HG03342 (cell line): ENCODE measurements around the gene FAM8A1.
"Not testable (repeated sequence)": the region's sequence is repeated elsewhere in the genome, so short reads cannot be mapped to it uniquely, and the experiment has no call there.

Experiments
- ATAC-seq: cut with Tn5 transposase; IDR thresholded peaks from one replicate; pipeline ENCODE4 v1.9.1; 2021; ENCODE audit warnings: mild to moderate bottlenecking, moderate library complexity; ENCODE audit not compliant: unreplicated experiment

FAM8A1 gene

DNA sequence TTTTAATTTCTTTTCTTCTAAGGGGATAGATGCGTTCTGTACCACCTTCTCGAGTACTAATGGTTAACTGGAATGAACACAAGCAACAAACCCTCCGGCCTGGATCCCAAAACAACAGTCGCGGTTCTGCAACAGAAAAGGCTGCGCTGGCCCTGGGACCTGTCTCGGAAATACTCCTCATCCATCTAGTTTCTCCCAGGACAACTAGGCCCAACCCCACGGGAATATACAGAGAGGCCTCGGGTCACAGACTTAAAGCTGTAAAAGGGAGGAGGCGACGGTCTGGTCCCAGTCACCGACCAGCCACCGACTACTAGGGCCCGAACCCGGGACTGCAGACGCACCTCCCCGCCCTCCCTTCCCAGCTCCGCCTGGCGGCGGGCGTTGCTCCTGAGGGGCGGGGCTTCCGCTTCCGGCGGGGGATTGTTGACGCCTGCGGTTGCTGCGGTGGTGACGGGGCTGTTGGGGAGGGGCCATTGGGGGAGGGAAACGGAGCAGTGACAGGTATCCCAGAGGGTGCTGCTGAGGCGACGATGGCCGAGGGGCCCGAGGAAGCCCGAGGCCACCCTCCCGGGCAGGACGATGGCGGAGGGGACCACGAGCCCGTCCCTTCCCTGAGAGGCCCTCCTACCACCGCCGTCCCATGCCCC is at the start of gene FAM8A1:
Gene FAM8A1, plus strand, starts transcription at position 426 of the 650 bp plus-strand sequence. Its CDS starts 108 bp downstream, at position 534.
- ATAC-seq, result peak; percentile 87

DNA sequence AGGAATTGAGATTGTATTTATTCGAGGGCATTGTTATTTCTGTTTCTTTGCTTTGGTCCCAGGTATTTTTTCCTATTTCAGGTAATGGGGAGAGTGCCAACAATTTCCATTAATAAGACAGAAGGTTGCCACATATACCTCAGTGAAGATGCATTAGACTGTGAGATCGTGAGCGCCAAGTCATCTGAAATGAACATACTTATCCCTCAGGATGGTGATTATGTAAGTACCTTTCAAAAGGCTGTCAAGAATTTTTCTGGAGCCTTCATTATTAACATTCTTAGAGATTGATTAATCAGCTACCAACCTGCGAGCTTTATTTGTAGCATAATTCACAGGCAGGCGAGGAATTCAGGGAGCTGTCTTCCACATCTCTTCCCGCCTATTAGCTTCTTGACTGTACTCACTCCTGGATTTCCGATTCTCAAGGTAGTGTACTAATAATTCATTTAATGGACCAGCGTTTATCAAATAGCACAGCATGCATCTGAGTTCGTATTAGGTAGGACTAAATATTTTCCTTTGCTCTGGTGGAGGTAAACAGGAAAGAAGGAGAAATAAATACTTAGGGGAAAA is 48.6 kb upstream of the FAM8A1 start:
- no peak for ATAC-seq

- no peak for ATAC-seq
These were observed 47.2 kb upstream of the FAM8A1 start for GRCh38 chr6:17552861-17553260.

DNA sequence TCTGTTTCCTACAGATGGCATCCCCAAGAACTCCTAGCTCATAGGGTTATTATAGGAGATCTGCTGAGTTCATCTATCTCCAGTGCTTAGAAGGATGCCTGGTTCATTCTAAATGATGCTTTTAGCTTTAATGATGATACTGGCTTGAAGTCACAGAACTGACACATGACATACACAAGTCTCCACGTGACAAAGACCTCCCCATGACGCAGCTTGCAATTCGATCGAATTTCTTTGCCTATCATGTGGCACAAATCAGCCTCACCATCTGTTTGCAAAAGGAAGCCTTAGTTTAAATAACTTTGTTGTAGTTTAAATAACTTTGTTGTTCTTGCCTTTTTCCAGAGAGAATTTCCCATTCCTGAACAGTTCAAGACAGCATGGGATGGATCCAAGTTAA is 44.1 kb upstream of the FAM8A1 start:
- ATAC-seq, result no peak

- no peak for ATAC-seq
These were observed 37.5 kb upstream of the FAM8A1 start for GRCh38 chr6:17562636-17563035.

DNA sequence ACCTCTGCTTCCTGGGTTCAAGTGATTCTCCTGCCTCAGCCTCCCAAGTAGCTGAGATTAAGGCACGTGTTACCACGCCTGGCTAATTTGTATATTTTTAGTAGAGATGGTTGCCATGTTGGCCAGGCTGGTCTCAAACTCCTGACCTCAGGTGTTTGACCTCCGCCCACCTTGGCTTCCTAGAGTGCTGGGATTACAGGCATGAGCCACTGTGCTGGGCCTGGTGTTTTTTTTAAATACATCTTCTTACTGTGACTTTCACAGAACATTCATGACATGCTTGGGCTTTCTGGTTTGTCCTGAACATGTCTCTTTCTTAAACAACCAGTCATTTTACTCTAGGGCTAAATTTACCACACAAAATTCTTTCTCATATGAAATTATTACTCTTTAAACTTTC is 34.7 kb upstream of the FAM8A1 start:
- ATAC-seq, result no peak

DNA sequence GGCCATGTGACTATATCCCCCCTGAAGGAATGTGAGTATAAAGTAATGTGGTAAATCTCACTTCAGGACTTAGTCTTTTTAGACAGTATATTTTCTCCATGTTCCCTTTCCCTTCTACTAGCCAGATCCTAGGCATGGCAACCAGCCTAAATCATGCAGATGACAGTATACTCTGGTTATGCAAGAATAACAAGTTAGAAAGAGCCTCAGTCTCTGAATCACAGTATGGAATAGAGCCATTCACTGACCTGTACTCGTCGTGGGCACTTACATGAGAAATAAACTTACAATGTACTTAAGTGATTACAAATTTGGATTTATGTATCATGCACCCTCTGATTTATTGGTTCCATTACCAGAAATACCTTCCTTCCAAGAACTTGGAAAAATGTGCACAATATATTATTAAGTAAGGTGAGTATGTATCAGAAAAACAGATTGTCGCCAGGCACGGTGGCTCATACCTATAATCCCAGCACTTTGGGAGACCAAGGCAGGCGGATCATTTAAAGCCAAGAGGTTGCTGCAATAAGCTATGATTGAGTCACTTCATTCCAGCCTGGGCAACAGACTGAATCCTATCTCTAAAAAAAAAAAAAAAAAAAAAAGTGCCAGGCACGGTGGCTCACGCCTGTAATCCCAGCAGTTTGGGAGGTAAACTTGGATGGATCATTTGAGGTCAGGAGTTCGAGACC is 25.1 kb upstream of the FAM8A1 start:
- no peak for ATAC-seq

DNA sequence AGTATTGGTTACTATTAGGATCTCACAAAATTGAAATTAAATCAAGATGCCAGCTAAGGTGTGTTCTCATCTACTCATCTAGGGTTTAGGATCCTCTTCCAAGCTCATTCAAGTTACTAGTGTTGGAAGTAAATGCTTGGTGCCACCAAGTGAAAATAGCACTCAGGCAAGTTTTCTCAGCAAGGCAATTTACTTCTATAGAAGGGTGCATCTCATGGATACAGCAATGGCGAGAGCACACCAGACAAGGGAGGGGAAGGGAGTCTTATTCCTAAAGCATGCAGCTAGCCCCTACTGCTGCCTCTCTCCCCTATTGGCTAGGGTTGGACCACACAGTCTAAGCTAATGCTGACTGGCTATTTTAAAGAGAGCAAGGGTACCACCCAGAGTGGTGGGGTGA is 23.0 kb upstream of the FAM8A1 start:
- ATAC-seq, result no peak

GRCh38 chr6:17580518-17581048 is 19.5 kb upstream of the FAM8A1 start:
- no peak for ATAC-seq

- not testable (repeated sequence) for ATAC-seq
These were observed 18.8 kb upstream of the FAM8A1 start for GRCh38 chr6:17581282-17581681.

DNA sequence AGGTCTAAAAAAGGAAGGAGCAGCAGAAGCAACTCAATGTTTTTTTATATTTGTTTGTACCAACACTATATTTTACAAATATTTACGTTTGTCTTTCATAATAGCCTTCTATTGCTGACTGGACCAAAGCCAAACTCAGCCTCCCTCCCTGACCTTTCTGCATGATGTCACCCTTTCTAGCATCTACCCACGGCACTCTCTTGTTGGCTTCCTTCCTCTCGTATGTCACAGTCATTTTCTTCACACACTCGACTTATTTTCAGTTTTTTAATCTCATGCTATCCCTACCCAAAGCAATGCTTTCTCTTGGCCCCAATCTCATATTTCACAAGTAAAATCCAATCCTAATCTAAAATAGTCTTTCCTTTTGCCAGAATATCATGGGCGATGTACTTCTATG is 16.3 kb upstream of the FAM8A1 start:
- no peak for ATAC-seq

- peak; percentile 45 for ATAC-seq
These were observed 15.8 kb upstream of the FAM8A1 start for GRCh38 chr6:17584241-17584803.

DNA sequence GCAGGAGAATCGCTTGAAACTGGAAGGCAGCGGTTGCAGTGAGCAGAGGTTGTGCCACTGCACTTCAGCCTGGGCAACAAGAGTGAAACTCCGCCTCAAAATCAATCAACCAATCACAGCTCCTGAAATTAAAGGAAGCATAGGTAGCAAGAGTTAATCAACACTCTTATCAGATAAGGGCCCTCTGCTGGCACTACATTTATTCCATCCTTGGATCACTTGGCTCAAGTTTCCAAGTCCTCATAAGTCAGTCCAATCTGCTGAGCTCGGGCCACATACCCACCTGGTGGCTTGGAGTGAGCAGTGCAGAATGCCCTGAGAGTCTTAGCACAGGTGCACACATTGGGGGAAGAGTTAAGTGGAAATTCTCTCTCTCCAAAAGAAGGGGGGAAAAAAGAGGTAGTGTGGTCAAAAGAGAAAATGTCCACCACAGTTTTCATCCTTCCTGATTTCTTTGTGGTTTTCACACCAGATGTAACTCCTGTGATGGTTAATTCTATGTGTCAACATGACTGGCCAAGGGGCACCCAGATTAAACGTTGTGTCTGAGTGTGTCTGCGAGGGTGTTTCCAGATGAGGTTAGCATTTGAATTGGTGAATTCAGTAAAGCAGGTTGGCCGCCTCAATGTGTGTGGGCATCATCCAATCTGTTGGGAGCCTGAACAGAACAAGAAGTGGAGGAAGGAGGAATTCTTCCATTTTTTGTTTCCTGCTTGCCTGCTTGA is 14.2 kb upstream of the FAM8A1 start:
- no peak for ATAC-seq

- not testable (repeated sequence) for ATAC-seq
These were observed 13.5 kb upstream of the FAM8A1 start for GRCh38 chr6:17586623-17587022.

DNA sequence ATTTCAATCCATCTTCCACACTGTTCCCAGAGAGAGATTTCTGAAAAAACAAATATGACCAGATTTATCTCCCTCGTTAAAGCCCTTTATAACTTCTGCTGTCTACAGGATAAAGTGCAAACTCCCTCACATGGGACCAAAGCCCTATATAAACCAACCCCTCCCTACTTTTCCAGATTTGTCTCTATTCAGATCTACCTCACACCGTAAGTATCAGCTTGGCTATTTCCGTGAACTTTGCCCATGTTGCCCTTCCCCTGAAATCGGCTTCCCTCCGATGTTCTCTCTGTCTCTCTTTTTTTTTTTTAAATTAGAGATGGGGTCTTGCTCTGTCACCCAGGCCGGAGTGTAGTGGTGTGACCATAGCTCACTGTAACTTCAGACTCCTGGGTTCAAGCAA is 12.1 kb upstream of the FAM8A1 start:
- no peak for ATAC-seq

DNA sequence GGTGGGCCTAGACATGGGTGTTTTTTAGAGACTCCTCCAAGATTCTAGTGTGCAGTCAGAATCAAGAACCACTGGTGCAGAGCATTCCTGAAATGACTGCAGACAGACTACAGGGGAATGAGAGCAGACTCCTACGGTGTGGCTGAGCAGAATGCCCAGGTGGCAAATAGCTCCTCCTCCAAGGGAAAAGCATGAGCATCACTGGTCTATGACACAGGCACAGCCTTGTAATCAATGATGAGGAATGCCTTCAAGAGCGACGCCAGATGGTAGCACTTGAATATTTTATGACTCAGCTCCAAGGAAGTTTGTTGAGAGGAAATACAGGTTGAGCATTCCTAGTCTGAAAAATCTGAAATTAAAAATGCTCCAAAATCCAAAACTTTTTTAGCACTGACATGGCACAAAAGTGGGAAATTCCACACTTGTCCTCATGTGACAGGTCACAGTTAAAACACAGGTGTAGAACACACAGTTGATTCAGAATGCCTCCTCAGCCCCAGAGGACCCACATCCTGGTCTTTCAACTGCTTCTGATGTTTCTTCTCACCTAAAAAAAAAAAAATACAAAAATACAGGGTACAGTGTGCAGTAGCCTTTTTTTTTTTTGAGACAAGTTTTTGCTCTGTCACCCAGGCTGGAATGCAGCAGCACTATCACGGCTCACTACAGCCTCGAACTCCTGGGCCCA is 10.6 kb upstream of the FAM8A1 start:
- peak; percentile 57 for ATAC-seq

DNA sequence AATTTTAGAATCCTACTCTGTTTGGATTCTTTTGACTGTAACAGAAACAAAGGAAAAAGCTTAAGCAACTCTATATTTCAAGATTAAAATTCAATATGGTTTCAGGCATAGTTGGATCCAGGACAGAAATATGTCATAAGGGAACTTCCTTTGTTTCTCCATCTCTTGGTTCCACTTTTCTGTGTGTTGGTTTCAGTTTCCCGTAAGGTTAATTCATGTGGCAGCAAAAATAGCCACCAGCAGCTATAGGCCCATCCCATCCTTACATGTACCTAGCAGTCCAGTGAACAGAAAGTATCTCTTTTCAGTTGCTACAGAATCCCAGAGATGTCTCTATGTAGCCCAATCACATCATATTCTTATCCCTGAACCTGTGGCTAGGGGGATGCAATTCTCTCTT is 8.8 kb upstream of the FAM8A1 start:
- peak; percentile 51 for ATAC-seq

GRCh38 chr6:17593246-17593645 is 6.9 kb upstream of the FAM8A1 start:
- ATAC-seq, result no peak

- no peak for ATAC-seq
These were observed 4.0 kb upstream of the FAM8A1 start for GRCh38 chr6:17596085-17596484.
